ENCODE measurements around the gene JPH2. TPM values are rescaled to one million over a fixed set of nuclear protein-coding genes. Genes with fewer than 3 reads are reported as not detected.

Gene JPH2
- total and polyA plus RNA-seq, 10 of the 15 experiments (the other 5 are each of a cell fraction or from before 2014, with no cell fraction given) = 0.16 TPM; not detected in 9

GRCh38 chr20:44074252-44075151 lies 112.5 kb downstream of the JPH2 start:
- no peaks in the 10 kb centered on the region for H3K9me3 ChIP-seq (replicated peaks; ENCODE audit: control insufficient read depth, insufficient read depth, low read length)
- FAIRE-seq = no peak
- TF ChIP-seq ZNF622 (IDR thresholded peaks at IDR 0.05) = no peak
- DNase-seq (ENCODE audit: low read depth, low spot score) = no peak
- H3K79me2 ChIP-seq (ENCODE audit: control insufficient read depth, insufficient read depth, low read length) = no peaks in the 10 kb centered on the region
- H3K4me3 ChIP-seq = no peak overlapping the region
- intact Hi-C loops (cut with micrococcal nuclease; ENCODE audit: unreplicated experiment) (no loop called here), in situ Hi-C loops (cut with MboI) (no loop called here)
- no peaks in the 10 kb centered on the region for H3K27me3 ChIP-seq (replicated peaks in 1 of 2; ENCODE audit: control insufficient read depth in 2 of 2, insufficient read depth in 2 of 2, low read length in 1 of 2)
- H3K4me1 ChIP-seq (ENCODE audit: control insufficient read depth, insufficient read depth, low read length) = peaks cover 8% of the 10 kb centered on the region
- no peak overlapping the region for H2AFZ ChIP-seq (ENCODE audit: control insufficient read depth, low read depth, low read length)
- H3K36me3 ChIP-seq (ENCODE audit: control insufficient read depth in 2 of 2, insufficient read depth in 2 of 2, low read length in 1 of 2) = no peaks in the 10 kb centered on the region
- BruUV-seq (replicated peaks) = no TSS peak
- no peak overlapping the region for H3K4me2 ChIP-seq (ENCODE audit: control insufficient read depth, insufficient read depth)
- CTCF ChIA-PET = interaction anchor here (1.3 to 16.0 kb wide), 4 partner anchors 10 to 324 kb away, joined by 3 to 223 read pairs (median 4); no protein-coding TSS in a partner anchor
- no peak overlapping the region for H3K9ac ChIP-seq (ENCODE audit: control insufficient read depth, insufficient read depth, low read length)
- no peak for ATAC-seq
- H4K20me1 ChIP-seq (ENCODE audit: control insufficient read depth, insufficient read depth) = no peaks in the 10 kb centered on the region
- SMC1A ChIA-PET (ENCODE audit: uncharacterized antibody, unreplicated experiment) = interaction anchor here (0.6 to 9.8 kb wide), 3 partner anchors 17 to 324 kb away, joined by 3 to 67 read pairs (median 5); no protein-coding TSS in a partner anchor
- POLR2A ChIA-PET = no interaction called here
- 73% methylated on average over 12 of the region's 12 CpGs for WGBS (ENCODE audit: insufficient coverage, insufficient replicate concordance, low lambda C conversion rate, missing lambda C conversion rate)
- no peak overlapping the region for H3K27ac ChIP-seq (ENCODE audit: control insufficient read depth, insufficient read depth)
- RAD21 ChIA-PET (ENCODE audit: unreplicated experiment) = interaction anchor here (0.9 to 1.3 kb wide), 5 partner anchors 18 to 323 kb away, joined by 3 to 4 read pairs (median 3); no protein-coding TSS in a partner anchor

- ChIA-PET POLR2A (no interaction called here), SMC1A (ENCODE audit: uncharacterized antibody, unreplicated experiment) (interaction anchor here (0.6 to 9.8 kb wide), 2 partner anchors 253 to 323 kb away, joined by 3 to 67 read pairs; no protein-coding TSS in a partner anchor), CTCF (interaction anchor here (1.3 to 16.0 kb wide), 2 partner anchors 60 to 324 kb away, joined by 3 to 223 read pairs; no protein-coding TSS in a partner anchor), RAD21 (ENCODE audit: unreplicated experiment) (interaction anchor here (1.0 to 1.3 kb wide), 2 partner anchors 131 to 322 kb away, joined by 3 read pairs; no protein-coding TSS in a partner anchor)
- H3K27me3 ChIP-seq (replicated peaks in 1 of 2; ENCODE audit: control insufficient read depth in 2 of 2, insufficient read depth in 2 of 2, low read length in 1 of 2) = no peaks in the 10 kb centered on the region
- 77% methylated on average over 6 of the region's 6 CpGs for WGBS (ENCODE audit: insufficient coverage, insufficient replicate concordance, low lambda C conversion rate, missing lambda C conversion rate)
- no peaks in the 10 kb centered on the region for H4K20me1 ChIP-seq (ENCODE audit: control insufficient read depth, insufficient read depth)
- no peak for ATAC-seq
- BruUV-seq (replicated peaks) = no TSS peak
- no peak overlapping the region for H3K4me3 ChIP-seq
- no peaks in the 10 kb centered on the region for H3K36me3 ChIP-seq (ENCODE audit: control insufficient read depth in 2 of 2, insufficient read depth in 2 of 2, low read length in 1 of 2)
- intact Hi-C loops (cut with micrococcal nuclease; ENCODE audit: unreplicated experiment) = no loop called here
- no peak overlapping the region for H3K27ac ChIP-seq (ENCODE audit: control insufficient read depth, insufficient read depth)
- no peaks in the 10 kb centered on the region for H3K79me2 ChIP-seq (ENCODE audit: control insufficient read depth, insufficient read depth, low read length)
- in situ Hi-C loops (cut with MboI) = no loop called here
- no peak overlapping the region for H3K4me2 ChIP-seq (ENCODE audit: control insufficient read depth, insufficient read depth)
- H3K9me3 ChIP-seq (replicated peaks; ENCODE audit: control insufficient read depth, insufficient read depth, low read length) = no peaks in the 10 kb centered on the region
- no peak overlapping the region for H3K9ac ChIP-seq (ENCODE audit: control insufficient read depth, insufficient read depth, low read length)
- peak; percentile 18 for FAIRE-seq
- no peak for DNase-seq (ENCODE audit: low read depth, low spot score)
- H3K4me1 ChIP-seq (ENCODE audit: control insufficient read depth, insufficient read depth, low read length) = peaks cover 16% of the 10 kb centered on the region
- H2AFZ ChIP-seq (ENCODE audit: control insufficient read depth, low read depth, low read length) = no peak overlapping the region
- TF ChIP-seq MYC (IDR thresholded peaks at IDR 0.05; ENCODE audit: insufficient read depth, insufficient read length, insufficient replicate concordance, low read length, severe bottlenecking) (no peak), KAT2A (conservative IDR thresholded peaks at IDR 0.05; ENCODE audit: control insufficient read depth, low read depth, low read length) (no peak), CTCF (IDR thresholded peaks at IDR 0.05 in 2 of 3, conservative IDR thresholded peaks at IDR 0.05 in 1 of 3; ENCODE audit: control insufficient read depth in 2 of 3, extremely low read depth in 1 of 3, insufficient read depth in 1 of 3, low read depth in 3 of 3, low read length in 3 of 3) (no peak), E2F8 (IDR thresholded peaks at IDR 0.05; ENCODE audit: low read depth, partially characterized antibody) (no peak), KLF5 (IDR thresholded peaks at IDR 0.05; ENCODE audit: partially characterized antibody) (no peak), PKNOX1 (IDR thresholded peaks at IDR 0.05) (no peak), SMC3 (IDR thresholded peaks at IDR 0.05; ENCODE audit: borderline replicate concordance, low read length) (no peak)
These were observed 113.3 kb downstream of the JPH2 start for GRCh38 chr20:44073675-44074071.

Data from GM12878 (cell line).